ENCODE data around the gene SFXN5.
A peak's percentile ranks its signal among the peaks of the same experiment; 100 is the strongest.

Gene SFXN5

DNA sequence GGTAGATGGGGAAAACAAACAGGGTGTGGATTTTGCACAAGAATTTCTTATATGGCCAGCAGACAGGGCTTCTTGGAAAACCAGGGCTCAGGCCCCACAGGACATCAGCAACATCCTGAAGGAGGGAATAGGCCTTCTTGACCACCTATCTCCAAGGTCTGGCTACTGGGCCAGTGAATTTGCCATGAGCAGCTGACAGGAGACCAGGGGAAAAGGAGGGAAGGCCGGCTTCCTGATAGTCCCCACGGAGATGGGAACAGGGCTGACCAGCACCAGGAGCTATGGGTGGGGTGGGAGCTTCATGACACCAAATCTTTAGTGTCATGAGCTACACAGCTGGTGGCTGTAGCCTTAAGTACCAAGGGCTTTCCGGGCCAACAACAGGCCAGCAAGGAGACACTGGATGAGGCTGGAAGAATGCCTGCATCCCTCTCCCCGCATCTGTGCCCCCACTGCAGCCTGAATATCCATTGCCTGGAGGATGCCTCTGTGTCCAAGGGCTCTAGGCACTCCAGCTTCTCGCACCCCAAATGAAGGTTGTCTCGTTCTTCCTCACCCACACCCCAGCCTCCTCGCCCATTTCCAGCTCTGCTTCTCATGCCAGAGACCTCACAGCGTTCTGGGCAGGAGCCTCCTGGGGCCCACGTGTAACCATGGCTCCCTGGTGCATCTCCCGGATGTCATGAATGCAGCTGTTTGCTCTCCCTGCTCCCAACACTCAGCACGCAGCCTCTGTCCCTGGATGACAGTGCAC lies 79.4 kb downstream of the SFXN5 start:
- H3K27me3 ChIP-seq = no peaks in the 10 kb centered on the region
- DNase-seq = peak in 1 of 2 donors; percentile 51
- H3K9me3 ChIP-seq = no peaks in the 10 kb centered on the region
- TF ChIP-seq, protein P1, sequence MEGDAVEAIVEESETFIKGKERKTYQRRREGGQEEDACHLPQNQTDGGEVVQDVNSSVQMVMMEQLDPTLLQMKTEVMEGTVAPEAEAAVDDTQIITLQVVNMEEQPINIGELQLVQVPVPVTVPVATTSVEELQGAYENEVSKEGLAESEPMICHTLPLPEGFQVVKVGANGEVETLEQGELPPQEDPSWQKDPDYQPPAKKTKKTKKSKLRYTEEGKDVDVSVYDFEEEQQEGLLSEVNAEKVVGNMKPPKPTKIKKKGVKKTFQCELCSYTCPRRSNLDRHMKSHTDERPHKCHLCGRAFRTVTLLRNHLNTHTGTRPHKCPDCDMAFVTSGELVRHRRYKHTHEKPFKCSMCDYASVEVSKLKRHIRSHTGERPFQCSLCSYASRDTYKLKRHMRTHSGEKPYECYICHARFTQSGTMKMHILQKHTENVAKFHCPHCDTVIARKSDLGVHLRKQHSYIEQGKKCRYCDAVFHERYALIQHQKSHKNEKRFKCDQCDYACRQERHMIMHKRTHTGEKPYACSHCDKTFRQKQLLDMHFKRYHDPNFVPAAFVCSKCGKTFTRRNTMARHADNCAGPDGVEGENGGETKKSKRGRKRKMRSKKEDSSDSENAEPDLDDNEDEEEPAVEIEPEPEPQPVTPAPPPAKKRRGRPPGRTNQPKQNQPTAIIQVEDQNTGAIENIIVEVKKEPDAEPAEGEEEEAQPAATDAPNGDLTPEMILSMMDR (IDR thresholded peaks at IDR 0.05) = no peak
- H3K27ac ChIP-seq = no peak overlapping the region
- H3K36me3 ChIP-seq = peaks cover 0 to 4% (median 0%) of the 10 kb centered on the region in 3 donors
- no peak overlapping the region for H3K4me3 ChIP-seq
- intact Hi-C loops (cut with DNase I; ENCODE audit: low total_unique reads) = loop anchor here (5.0 kb wide), 2 partner anchors 165 to 185 kb away; no protein-coding TSS in a partner anchor
- peaks cover 0 to 10% (median 6%) of the 10 kb centered on the region in 4 donors for H3K4me1 ChIP-seq

DNA sequence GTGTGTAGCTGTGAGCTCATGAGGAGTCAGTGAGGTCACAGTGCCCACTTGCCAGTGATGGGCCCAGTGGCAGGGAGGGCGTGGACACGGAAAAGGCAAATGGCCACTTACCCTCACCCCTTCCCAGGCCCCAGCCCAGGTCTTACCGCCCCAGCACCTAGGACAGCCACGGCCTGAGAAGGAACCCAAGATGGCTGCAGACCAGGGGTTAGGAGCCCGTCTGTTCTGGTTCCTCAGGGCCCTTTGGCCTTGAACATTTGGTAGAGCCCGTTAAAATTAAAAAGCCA lies 80.1 kb downstream of the SFXN5 start:
- no peak overlapping the region for H3K4me3 ChIP-seq
- intact Hi-C loops (cut with DNase I; ENCODE audit: low total_unique reads) = loop anchor here (5.0 kb wide), 2 partner anchors 166 to 186 kb away; no protein-coding TSS in a partner anchor
- TF ChIP-seq, protein P1 (IDR thresholded peaks at IDR 0.05) = no peak
- H3K27me3 ChIP-seq = no peaks in the 10 kb centered on the region
- peak in 1 of 2 donors; percentile 31 for DNase-seq
- no peaks in the 10 kb centered on the region for H3K9me3 ChIP-seq
- H3K27ac ChIP-seq = no peak overlapping the region
- H3K4me1 ChIP-seq = peaks cover 0 to 10% (median 6%) of the 10 kb centered on the region in 4 donors
- peaks cover 0 to 5% (median 4%) of the 10 kb centered on the region in 3 donors for H3K36me3 ChIP-seq

DNA sequence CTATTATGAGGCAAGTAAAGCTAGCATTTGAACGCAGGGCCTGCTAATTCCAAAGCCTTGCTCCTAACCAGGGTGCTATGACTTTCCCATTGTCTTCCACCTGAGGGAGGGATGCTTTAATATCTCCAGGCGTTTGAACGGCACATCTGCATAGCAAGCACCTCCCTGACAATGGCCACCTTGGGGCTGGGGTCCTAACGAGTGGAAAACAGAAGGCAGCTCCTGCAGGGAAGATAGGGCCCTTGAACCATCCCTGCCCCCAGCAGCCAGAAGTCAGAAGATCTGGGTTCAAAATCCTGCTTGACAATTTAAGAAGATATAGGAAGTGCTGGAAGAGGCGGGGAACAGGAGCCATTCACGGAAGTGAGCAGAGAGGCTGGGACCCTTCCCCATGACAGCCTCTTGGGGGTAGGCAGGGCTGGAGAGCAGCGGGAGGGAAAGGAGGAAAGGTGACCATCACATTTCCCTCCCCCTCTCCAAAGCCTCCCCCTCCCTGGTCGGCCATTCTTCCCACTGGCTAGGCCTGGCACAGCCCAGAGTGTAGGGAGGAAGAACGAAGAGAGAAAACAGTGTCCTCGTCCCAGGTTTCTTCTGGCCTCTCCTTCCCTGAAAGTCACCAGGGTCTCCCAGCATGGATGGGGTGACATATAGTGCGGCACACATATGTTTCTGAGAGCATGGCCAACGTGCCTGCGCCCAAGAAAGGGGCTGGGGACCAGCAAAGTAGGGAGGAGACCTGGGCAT lies 80.6 kb downstream of the SFXN5 start:
- Histone ChIP-seq H3K4me1 (peaks cover 0 to 10% (median 6%) of the 10 kb centered on the region in 4 donors), H3K27ac (peak overlapping the region; percentile 71 to 72)

DNA sequence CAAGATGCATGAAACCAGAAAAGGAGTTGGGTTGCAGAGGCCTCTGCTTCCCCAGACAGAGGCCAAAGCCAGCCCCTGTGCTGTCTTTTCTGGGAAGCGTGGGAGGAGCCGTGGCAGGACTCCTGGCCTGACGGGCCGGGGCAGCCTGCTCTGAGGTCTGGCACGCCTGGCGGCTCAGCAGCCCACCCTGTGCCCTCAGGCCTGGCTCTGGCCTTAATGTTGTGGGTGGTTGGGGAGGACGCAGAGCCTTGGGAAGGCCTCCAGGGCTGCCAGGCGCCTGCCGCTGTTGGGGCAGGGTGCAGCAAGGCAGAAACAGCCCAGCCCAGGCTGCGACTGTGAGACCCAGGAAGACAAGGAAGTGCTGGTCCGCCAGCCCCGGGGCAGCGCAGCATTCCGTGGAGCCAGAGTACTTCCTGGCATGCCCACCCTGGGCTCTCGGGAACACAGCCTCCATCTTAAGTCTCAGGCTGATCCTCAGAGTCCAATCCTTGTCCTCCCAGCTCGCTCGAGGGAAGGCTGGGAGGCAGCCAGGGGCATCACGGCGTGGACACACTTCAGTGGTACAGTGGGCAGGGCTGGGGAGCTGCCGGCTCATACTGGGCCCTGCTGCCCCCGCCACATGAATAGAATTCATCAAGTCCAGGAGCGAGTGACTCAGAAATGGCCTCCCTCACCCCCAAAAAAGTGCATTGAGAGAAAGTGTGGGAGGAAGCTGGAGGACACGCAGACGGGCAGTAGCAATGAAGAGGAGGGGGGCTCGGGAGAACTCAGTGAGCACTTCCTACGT lies 81.5 kb downstream of the SFXN5 start:
- Histone ChIP-seq H3K4me1 (peaks cover 0 to 10% (median 6%) of the 10 kb centered on the region in 4 donors), H3K4me3 (peak overlapping the region in 1 of 2 donors; percentile 34), H3K27ac (peak overlapping the region; percentile 71 to 72), H3K36me3 (peaks cover 0 to 7% (median 4%) of the 10 kb centered on the region in 3 donors), H3K9me3 (no peaks in the 10 kb centered on the region), H3K27me3 (no peaks in the 10 kb centered on the region)
- TF ChIP-seq, protein P1 (IDR thresholded peaks at IDR 0.05) = no peak
- peak in 1 of 2 donors; percentile 69 for DNase-seq
- intact Hi-C loops (cut with DNase I; ENCODE audit: low total_unique reads) = loop anchor here (5.0 kb wide), 2 partner anchors 167 to 187 kb away; no protein-coding TSS in a partner anchor

More for the DNA sequence above, 80.6 kb downstream of the SFXN5 start:
- TF ChIP-seq, protein P1 (IDR thresholded peaks at IDR 0.05) = no peak
- H3K9me3 ChIP-seq = no peaks in the 10 kb centered on the region
- intact Hi-C loops (cut with DNase I; ENCODE audit: low total_unique reads) = loop anchor here (5.0 kb wide), 2 partner anchors 166 to 186 kb away; no protein-coding TSS in a partner anchor
- DNase-seq = peak in 1 of 2 donors; percentile 56
- no peak overlapping the region for H3K4me3 ChIP-seq
- H3K27me3 ChIP-seq = no peaks in the 10 kb centered on the region
- H3K36me3 ChIP-seq = peaks cover 0 to 7% (median 4%) of the 10 kb centered on the region in 3 donors

DNA sequence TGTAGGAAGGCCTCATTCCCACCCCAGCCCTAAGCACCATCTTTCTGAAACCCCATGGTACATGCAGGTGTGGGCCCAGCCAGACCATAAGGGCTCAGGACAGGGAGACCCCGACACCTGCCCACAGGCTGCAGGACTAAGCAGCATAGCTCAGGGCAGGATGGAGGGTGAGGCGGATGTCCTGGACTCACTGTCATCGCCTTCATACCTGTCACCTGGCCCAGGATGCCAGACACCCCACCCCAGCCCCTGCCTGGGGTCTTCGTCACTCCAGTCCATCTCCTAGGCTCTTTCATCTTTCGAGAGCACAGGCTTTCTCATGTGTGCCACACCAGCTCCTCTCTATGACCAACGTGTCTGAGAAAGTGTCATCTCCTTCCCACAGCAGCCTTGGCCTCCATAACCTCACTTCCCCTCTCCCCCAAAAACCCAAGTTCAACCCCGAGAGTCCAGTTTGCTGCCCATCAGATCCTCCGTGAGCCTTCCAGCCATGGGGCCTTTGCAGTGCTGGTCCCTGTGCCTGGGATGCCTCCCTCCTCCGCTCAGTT lies 82.7 kb downstream of the SFXN5 start:
- no peak overlapping the region for H3K27ac ChIP-seq
- H3K27me3 ChIP-seq = no peaks in the 10 kb centered on the region
- no peaks in the 10 kb centered on the region for H3K9me3 ChIP-seq
- TF ChIP-seq, protein P1 (IDR thresholded peaks at IDR 0.05) = no peak
- H3K36me3 ChIP-seq = peaks cover 0 to 7% (median 4%) of the 10 kb centered on the region in 3 donors
- peaks cover 0 to 10% (median 6%) of the 10 kb centered on the region in 4 donors for H3K4me1 ChIP-seq
- DNase-seq = peak in 1 of 2 donors; percentile 51
- H3K4me3 ChIP-seq = no peak overlapping the region
- intact Hi-C loops (cut with DNase I; ENCODE audit: low total_unique reads) = no loop called here
